GM12872 (cell line): ENCODE results near the gene RAD54L.

Experiments used
- CTCF ChIP-seq: IDR thresholded peaks from 3 replicates; pipeline ENCODE4 v1.5.1; 2011; ENCODE audit warnings: low read depth, mild to moderate bottlenecking, low read length, moderate library complexity; ENCODE audit not compliant: insufficient read depth

The RAD54L gene

GRCh38 chr1:46221749-46222148, 25.8 kb upstream of the RAD54L start:
- no peak for TF ChIP-seq CTCF

GRCh38 chr1:46223472-46223943, 24.1 kb upstream of the RAD54L start:
- TF ChIP-seq CTCF, result peak; percentile 91

GRCh38 chr1:46224966-46225365, 22.6 kb upstream of the RAD54L start:
- TF ChIP-seq CTCF, result no peak

GRCh38 chr1:46236882-46237281, 10.7 kb upstream of the RAD54L start:
- no peak for TF ChIP-seq CTCF

GRCh38 chr1:46242918-46243317, 4.6 kb upstream of the RAD54L start:
- TF ChIP-seq CTCF, result no peak

GRCh38 chr1:46244656-46245371, 2.7 kb upstream of the RAD54L start:
- TF ChIP-seq CTCF, result peak; percentile 36; the same call in 2 of the 3 replicates

GRCh38 chr1:46246548-46247435, 771 bp upstream of the RAD54L start:
- no peak for TF ChIP-seq CTCF
